HG03039 (cell line): Measurements from ENCODE around the gene TTC8.
A peak's percentile ranks its signal among the peaks of the same experiment; 100 is the strongest.

Source experiments
- ATAC-seq: cut with Tn5 transposase; IDR thresholded peaks from one replicate; pipeline ENCODE4 v1.9.1; 2021; ENCODE audit warnings: mild to moderate bottlenecking, moderate library complexity; ENCODE audit not compliant: unreplicated experiment

TTC8 gene

DNA sequence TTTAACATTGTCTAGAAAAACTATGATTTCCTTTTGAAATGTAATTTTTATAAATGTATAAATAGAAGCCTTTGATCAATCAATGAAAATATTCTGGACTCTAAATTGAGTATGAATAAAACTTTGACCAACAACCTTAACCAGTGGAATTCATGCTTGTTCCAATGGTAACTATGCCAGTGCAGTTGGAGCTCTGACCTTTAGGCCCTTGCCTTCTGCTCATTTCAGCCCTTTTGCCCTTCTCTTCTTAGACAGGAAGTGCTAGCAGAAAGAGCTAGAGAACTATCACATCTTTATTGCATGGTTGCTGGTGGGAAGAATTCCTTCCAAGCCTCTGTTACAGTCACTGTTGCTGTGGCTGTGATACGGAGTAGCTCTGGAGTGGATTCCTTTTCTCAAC lies 39.7 kb downstream of the TTC8 start:
- ATAC-seq = no peak

DNA sequence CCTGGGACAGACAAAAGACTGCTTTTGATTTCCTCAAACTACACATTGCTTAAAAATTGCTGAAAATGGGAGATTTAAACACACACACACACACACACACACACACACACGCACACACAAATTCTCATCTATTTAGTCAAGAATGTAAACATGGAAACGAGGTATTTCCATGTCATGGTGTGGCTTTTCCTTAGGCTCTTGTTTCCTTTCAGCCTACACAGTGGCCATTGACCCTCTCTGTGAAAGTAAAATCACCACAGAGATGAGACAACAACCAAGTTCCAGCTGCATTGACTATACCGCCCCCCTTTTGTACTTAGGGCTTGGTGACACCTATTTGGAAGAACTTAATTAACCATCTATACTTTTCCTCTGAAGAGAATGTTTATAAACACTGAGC lies 41.9 kb downstream of the TTC8 start:
- no peak for ATAC-seq

DNA sequence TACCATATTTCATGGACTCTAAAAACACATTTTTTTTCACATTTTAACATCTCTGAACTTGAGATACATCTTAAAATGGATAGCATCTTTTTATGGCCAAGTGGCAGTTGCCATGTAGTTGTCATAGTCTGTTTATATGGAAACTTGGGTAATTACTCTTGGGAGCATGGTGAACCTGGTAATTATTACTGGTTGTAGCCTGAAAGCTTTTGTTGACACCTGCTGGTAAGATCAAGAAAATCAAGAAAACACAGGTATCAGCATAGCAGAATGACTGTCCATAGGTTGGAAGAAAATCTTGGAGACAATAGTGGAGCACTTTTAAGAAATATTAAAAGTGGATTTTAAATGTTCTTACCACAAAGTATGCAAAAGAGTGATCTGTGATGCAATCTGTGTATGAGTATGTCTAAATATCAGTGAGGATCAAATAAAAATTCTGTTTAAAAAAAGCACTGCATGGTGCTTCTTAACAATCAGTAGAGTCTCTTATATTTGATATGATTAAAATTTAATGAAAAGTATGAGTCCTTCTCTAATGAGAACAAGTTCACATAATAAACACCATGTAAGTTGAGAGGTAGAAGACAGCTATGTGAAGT lies 44.2 kb downstream of the TTC8 start:
- peak; percentile 54 for ATAC-seq

GRCh38 chr14:88870777-88871176 lies 46.3 kb downstream of the TTC8 start:
- no peak for ATAC-seq

DNA sequence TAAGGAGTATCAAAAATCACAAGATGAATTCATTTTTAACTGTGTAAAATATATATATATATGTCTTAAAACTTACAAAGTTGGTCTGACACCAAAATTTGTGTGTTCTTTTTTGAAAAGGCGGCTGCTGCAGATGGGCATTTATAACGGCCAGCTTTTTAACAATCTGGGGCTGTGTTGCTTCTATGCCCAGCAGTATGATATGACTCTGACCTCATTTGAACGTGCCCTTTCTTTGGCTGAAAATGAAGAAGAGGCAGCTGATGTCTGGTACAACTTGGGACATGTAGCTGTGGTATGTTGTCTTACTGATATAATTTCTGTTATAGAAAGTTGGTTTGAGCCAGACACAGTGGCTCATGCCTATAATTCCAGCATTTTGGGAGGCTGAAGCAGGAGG lies 47.0 kb downstream of the TTC8 start:
- ATAC-seq = no peak

GRCh38 chr14:88872976-88873375 lies 48.5 kb downstream of the TTC8 start:
- no peak for ATAC-seq

GRCh38 chr14:88877192-88877591 lies 52.7 kb downstream of the TTC8 start:
- no peak for ATAC-seq

GRCh38 chr14:88879022-88879421 lies 54.6 kb downstream of the TTC8 start:
- ATAC-seq = no peak

DNA sequence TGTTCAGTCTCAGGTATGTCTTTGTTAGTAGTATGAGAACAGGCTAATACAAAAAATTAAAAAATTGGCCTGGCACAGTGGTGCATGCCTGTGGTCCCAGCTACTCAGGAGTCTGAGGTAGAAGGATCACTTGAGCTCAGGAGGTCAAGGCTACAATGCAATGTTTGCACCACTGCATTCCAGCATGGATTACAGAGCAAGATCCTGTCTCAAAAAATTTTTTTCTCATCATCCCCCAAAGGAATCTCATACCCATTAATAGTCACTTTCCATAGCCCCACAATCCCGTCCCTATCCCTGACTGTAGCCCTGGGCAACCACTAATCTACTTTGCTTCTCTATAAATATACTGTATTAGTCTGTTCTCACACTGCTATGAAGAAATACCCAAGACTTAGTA lies 57.8 kb downstream of the TTC8 start:
- no peak for ATAC-seq

DNA sequence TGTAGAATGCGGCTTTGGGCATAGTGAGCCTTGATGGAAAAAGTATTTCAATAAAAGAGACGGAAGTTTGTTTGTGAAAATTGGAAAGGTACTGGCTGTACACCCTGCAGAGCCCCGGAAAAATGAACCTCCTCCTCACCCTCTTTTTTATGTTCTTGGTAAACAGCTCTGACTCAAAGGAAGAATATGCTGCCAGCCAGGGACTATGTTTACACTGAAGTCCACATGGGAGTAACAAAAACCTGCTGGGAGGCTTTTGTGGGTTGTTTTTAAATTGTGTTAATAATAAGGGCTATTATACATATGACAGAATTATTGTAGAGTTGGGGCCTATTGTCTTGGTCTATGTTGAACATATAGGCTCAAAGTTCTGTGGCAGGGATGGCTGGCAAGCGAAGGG lies 70.7 kb downstream of the TTC8 start:
- no peak for ATAC-seq

- no peak for ATAC-seq
Measured at GRCh38 chr14:88901189-88901588, 76.7 kb downstream of the TTC8 start.

DNA sequence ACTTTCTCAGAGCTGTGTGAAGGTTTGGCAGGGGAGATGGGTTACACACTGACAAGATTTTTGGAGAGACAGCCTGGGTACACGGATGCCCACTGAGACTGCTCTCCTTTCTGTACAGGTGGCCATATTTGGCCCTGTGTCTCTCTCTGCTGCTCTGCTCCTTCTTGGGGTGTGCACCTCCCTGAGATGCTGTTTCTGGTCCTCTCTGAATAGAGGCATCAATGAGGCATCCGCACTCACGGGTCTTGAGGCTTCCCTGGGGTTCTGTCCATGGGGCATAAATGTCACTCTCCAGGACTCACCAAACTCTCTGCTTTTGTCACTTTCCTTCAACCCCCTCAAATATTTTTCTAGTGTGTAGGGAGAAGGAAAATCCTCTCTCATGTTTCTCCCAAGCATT lies 77.5 kb downstream of the TTC8 start:
- ATAC-seq = no peak

DNA sequence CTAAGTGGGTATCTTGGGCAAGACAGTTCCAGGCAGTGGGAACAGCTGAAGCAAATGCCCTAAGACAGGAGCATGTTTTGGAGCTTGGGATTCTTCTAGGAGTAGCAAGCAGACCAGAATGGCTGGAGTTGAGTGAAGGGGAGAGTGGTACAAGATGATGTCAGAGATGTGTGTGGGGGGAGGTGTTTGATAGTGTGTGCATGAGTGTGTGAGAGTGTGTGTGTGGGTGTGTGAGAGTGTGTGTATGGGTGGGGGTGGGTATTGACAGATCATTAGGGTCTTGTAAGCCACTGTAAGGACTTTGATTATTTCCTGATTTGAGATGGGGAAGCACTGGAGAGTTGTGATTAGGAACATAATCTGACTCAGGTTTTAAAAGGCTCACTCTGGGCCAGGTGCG lies 78.4 kb downstream of the TTC8 start:
- no peak for ATAC-seq

- ATAC-seq = no peak
Measured at GRCh38 chr14:88904206-88904647, 79.8 kb downstream of the TTC8 start.

DNA sequence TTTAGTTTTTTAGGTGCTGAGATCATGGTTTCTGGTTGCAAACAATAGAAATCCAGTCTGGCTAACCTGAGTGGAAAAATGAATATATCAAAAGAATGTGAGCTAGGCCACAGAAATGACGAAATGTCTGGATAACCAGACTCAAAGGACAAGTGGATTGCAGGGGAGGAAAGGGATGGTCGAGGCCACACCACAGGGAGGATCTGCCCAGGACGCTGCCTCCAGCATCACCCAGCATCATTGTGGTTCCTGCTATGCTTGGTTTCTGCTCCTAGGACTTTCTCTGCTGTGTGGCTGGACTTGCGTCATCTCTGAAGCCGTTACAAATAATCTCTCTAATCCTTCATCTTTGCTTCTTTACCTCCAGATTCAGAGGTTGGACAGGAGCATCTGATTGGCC lies 80.4 kb downstream of the TTC8 start:
- no peak for ATAC-seq

DNA sequence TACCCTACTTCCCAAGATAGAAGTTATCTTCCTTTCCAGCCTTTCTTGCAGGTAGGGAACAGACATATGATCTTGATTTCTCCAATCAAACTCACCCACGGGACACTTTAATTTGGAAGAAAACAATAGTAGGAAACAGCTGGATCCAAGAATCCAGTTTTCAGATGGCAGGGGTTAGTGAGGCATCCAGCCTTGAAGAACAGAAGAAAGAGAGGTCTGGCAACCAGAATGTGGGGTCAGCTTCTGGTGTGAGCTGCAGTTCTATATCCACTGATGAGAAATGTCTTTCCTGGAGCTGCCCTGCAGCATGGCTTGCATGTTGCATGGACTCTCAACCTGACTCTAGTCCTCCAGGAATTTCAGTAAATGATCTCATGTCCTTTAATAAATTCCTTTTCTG lies 83.8 kb downstream of the TTC8 start:
- no peak for ATAC-seq

- no peak for ATAC-seq
Measured at GRCh38 chr14:88910386-88910785, 85.9 kb downstream of the TTC8 start.

GRCh38 chr14:88911809-88912208 lies 87.4 kb downstream of the TTC8 start:
- no peak for ATAC-seq

GRCh38 chr14:88914956-88915355 lies 90.5 kb downstream of the TTC8 start:
- ATAC-seq = no peak

DNA sequence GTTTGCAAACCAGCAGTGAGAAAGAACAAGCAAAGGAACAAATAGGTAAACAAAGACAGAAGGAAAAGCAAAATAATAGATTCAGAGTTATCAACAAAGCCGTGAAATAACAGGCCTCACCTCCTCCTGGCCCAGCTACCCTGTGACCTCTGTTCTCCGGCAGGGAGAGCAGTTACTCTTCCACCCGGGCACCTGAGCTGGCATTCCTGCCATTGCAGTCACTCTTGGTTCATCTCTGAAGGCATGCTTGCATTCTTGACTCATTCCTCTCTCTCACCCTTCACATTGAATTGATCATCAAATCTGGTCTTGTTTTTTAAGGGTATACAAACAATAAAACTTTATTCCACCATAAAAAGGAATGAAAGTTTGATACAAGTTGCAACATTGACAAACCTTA lies 95.1 kb downstream of the TTC8 start:
- ATAC-seq = no peak
